HG03064 (cell line): ENCODE results near the gene ARHGEF18.
A peak's percentile ranks its signal among the peaks of the same experiment; 100 is the strongest.

Source experiments
- ATAC-seq: cut with Tn5 transposase; IDR thresholded peaks from one replicate; pipeline ENCODE4 v1.9.1; 2021; ENCODE audit warnings: low read depth; ENCODE audit not compliant: unreplicated experiment

ARHGEF18 gene

DNA sequence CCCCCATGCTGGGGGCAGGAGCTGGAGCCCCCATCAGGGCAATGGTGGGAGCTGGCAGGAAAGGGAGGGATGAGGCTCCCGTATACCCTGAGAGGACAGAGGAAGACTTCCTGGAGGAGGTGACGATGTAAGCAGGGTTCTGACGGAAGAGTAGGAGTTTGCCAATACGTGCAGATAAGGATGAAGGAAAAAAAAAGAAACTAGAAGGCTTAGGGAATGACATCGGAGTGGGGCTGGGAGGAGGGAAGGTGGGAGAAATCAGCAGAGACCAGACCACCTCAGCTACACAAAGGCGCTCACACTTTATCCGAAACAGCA is 32.3 kb downstream of the ARHGEF18 start:
- ATAC-seq = no peak

DNA sequence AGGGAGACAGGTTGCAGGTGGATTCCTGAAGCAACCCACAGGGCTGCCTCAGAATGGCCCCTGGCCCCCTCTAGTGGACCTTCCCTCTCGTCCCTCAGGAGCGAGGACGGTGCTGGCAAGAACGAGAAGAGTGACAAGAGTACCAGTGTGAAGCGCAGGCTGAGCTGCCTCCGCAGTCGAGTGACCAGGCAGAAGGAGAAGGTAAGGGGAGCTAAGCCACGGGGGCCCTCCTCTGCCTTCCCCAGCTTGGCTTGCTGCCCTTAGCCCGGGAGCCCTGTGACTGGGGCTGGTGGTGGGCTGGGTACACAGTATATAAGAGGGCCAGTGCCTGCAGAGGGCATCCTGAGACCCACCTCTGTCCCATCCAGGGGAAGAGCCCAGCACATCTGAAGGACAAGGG is 34.0 kb downstream of the ARHGEF18 start:
- no peak for ATAC-seq

DNA sequence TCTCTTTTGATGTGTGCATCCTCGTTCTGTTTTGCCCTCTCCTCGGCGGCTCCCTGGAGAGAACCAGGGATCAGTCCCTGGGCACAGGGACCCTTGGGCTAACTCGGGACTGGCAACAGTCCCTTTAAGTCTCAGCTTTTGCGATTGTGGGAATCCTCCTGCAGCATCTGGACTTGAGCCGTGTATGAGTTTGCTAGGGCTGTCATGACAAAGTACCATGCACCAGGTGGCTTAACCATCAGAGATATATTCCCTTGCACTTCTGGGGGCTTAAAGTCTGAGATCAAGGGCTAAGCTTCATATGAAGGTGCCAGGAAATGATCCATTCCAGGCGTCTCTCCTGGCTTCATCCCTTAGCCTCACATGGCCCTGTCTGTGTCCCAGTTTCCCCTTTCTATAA is 34.5 kb downstream of the ARHGEF18 start:
- no peak for ATAC-seq

DNA sequence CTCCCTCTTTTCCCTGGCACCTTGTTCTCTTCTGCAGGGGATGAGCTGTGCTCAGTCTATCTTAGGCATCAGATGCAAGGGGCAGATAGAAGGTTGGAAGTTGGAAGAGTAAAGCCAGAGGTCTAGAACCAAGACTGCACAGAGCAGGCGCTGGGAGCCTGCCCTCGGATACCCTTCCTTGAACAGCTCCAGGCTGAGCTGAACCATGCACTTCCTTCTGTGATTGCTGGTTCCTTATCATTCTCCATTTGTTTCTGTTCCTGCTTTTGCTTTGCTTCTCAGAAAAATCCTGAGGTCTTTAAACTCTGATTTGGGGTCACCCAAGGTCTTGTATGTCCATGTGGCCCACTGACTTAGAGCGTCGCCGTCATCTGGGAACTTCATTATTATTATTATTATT is 36.3 kb downstream of the ARHGEF18 start:
- no peak for ATAC-seq

DNA sequence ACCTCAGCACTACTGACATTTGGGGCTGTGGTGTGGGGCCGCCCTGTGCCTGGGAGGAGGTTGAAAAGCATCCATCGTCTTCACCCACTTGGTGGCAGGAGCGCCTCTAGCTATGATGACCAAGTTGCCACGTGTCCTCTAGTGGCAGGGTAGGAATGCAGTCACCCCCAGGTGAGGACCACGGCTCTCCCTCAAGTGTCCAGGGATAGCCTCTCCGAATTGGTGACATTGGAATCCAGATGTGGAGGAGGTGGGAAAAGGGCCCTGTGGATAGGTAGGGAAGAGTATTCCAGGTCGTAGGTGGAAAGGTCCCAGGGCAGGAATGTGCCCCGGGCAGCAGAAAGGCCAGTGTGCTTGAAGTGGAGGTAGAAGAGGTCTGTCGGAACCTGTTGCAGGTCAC is 37.6 kb downstream of the ARHGEF18 start:
- ATAC-seq = no peak

DNA sequence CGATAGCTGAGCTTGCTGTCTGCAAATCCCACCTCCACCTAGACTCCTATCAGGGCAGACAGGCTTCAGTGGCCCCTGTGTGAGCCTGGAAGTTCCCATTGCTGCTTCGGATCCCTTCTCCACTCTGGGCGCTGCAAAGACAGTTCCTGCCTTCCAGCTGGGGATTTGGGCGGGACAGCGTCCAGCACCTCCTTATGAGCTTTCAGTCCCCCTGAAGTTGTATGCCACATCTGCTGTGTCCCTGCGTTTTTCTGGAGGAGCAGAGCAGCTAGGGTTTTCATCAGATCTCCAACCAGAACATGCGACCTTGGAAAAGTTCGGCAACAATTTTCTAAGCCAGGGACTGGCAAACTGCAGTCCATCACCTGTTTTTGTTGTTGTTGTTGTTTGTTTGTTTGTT is 38.0 kb downstream of the ARHGEF18 start:
- no peak for ATAC-seq

DNA sequence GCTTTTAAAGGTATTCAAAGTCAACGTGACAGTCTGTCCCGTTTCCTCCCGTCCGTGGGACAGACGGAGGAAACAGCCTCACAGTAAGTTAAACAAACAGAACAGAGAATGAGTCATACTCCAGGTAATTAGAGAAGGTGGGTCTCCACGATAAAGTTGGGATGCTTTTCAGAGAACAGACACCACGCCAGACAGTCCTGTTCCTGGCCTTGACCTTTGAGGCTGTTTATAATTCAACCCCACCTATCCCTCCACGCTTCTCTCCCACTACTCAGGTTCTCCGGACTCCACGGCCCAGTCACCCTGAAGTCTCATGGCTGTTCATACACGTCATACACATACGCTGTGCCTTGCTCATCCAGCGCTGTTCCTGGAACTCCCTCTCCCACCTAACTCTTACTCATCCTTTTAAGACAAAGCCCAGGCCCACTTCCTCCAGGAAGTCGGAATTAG is 42.5 kb downstream of the ARHGEF18 start:
- no peak for ATAC-seq

DNA sequence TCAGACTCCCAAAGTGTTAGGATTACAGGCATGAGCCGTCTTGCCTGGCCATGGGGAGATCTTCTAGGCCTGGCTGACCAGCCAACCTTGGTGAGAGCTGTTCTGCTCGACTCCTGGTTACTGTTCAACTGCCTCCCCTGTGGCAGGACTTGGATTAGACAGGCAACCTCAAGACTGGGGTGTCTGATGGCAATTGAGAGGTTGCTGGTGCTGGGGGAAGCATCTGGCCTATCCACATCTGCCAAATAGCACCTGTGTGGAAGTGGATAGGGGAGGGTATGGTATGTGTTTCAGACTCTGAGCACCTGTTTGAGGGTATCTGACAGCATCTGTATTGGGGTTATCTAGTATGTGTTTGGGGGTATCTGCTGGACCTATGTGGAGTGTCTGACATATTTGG is 44.7 kb downstream of the ARHGEF18 start:
- ATAC-seq = no peak

DNA sequence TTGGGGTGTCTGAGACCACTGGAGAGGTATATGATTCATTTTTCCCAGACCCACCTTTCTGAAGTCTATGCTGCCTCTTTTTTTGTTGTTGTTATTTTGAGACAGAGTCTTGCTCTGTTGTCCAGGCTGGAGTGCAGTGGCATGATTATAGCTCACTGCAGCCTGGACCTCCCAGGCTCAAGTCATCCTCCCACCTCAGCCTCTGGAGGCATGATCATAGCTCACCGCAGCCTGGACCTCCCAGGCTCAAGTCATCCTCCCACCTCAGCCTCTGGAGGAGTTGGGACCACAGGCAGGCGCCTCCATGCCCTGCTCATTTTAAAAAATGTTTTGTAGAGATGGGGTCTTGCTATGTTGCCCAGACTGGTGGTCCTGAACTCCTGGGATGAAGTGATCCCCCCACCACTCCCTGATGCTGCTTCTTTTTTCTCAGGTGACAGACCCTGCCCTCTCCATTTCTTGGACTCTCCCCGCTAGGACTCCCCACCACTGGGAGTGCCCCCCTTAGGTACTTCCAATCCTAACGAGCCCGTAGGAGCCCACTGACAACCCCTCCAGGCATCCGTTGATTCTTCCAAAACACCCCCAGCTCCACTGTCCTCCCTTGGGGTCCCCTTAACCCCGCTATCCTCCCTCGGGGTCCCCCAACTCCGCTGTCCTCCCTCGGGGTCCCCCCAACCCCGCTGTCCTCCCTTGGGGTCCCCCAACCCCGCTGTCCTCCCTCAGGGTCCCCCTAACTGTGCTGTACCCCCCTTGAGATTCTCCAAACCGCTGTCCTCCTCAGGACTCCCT is 45.4 kb downstream of the ARHGEF18 start:
- ATAC-seq = no peak

DNA sequence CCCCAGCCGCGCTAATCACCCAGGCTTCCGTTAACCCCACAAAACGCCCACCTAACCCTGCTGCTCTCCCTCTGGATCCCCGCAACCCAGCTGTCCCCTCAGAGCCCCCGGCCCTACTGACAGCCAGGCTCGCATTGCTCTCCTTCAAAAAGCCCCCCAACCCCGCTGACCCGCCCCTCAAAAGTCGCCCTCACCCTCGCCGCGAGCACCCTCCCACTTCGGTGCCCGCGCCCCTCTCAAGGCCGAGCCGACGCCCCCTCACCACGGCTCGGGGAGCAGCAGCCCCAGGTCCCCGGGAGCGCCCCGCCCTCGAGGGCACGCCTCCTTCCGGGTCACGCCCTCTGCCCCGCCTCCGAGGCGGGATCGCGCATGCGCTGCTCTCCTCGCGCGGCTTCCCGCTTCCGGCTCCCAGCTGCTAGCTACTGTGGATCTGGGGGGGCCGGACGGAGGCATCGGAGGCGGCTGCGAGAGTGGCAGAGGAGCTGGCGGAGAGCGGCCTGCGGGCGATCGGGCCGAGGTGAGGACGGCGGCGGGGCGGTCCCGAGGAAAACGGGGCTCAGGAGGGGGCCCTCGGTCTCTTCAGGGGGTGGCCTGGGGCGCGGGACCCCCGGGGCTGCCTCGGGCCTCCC is 46.1 kb downstream of the ARHGEF18 start:
- ATAC-seq = peak; percentile 49

DNA sequence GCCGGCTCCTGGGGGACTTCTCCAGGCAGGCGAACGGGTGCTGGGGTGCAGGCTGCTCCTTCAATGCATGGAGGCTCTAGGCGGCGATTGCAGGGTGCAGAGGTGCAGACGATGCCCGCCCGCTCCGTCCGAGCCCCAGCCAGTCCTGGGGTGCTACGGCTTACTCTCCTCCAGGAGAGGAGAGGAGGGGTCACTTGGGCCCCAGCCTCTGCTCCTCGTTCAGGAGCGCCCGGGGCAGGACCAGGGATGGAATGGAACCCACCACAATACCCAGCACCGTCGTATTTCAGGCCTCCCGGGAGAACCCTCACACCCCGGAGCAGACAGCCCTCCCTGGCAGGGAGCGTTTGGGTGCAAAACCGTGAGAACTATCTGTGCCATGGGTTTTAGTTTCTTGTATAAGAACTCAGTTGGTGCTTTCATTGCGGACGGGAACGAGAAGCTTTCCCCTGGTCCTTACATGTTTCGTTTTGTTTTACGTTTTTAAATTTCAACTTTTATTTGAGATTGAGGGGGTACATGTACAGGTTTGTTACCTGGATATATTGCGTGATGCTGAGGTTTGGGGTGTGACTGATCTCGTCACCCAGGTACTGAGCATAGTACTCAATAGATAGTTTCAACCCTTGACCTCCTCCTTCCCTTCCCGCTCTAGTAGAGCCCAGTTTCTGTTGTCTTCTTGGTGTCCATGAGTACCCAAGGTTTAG is 46.8 kb downstream of the ARHGEF18 start:
- peak; percentile 19 for ATAC-seq

DNA sequence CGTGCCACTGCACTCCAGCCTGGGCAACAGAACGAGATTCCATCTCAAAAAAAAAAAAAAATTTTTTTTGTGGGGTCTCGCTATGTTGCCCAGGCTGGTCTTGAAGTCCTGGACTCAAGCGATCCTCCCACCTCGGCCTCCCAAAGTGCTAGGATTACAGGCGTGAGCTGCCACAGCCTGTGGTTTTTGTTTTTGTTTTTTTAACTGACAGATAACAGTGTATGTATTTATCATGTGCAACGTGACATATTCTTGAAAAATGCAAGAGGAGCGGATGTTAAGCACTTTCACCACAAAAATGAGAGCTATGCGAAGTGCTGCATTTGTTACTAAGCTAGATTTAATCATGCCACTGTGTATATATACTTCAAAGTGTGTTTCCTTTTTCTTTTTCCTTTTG is 49.0 kb downstream of the ARHGEF18 start:
- no peak for ATAC-seq
